Head of caudate nucleus (tissue), 42 donors: Measurements from ENCODE around the gene ARRDC3.
"Not testable (repeated sequence)": the region's sequence is repeated elsewhere in the genome, so short reads cannot be mapped to it uniquely, and the experiment has no call there.

Experiments
- DNase-seq, 42 donors: peaks; one replicate each; pipeline versions ENCODE4 v3.0.0 to v3.0.0-alpha.2; 2020 to 2021; ENCODE audit warnings: mixed read lengths in 7 of 42
- intact Hi-C: fragments of 100-400 bp; cut with DNase I; formaldehyde crosslinking; loops from one replicate; pipeline ENCODE4 v1.15.0; 2022

Gene ARRDC3

GRCh38 chr5:91367344-91367743, 15.8 kb downstream of the ARRDC3 start:
- intact Hi-C loops, result no loop called here
- DNase-seq, result no peak

DNA sequence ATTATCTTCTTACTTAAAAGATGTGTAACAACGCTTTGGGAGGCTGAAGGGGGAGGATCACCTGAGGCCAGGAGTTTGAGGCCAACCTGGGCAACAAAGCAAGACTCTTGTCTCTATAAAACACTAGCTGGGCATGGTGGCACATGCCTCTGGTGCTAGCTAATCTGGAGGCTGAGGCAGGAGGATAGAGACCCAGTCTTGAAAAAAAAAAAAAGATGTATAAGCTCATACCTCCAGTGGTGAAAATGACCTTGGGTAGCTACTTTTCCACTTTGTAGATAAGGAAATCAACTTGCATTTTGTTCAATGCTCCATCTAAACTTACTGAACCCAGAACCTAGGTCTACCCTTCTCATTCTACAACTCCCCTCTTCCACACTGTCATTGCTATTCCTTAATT, 16.6 kb downstream of the ARRDC3 start:
- intact Hi-C loops, result no loop called here
- no peak for DNase-seq

DNA sequence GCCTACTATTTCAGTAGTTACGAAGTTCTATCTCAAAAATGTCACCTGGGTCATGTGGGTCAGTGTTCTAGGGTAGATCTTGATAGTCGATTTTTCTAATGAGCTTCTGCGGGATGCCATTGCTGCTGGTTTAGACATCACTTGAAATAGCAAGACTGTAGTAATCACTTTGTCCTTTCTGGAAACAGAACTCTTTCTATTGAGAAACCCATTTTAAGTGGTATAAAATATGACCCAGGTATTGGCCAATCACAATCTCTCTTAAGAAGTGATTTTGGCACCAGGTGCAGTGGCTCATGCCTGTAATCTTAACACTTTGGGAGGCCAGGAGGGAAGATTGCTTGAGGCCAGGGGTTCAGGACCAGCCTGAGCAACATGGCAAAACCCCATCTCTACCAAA, 17.6 kb downstream of the ARRDC3 start:
- intact Hi-C loops, result no loop called here
- DNase-seq, result no peak

DNA sequence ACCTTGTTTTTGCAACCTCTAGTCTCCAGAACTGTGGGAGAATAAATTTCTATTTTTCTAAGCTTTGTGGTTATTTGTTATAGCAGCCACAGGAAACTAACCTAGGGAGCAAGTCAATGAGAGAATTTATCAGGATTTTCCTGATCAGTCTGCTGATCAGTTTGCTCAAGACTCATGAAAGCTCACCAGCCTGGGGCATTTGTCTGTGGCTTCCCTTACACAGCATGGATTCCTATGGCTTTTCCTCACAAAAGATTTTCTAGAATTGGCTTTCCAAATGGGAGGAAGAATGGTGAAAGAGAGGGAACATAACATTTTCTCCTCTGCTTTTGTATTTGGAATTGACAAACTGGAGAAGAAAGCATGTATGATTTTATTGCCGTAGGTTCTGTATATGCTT, 20.2 kb downstream of the ARRDC3 start:
- DNase-seq, result no peak
- intact Hi-C loops, result no loop called here

- no peak for DNase-seq
- intact Hi-C loops, result no loop called here
Measured at GRCh38 chr5:91361790-91362189, 21.3 kb downstream of the ARRDC3 start.

GRCh38 chr5:91361055-91361701, 21.9 kb downstream of the ARRDC3 start:
- intact Hi-C loops, result no loop called here
- DNase-seq, result no peak

- DNase-seq, result no peak
- intact Hi-C loops, result no loop called here
Measured at GRCh38 chr5:91359962-91360609, 23.0 kb downstream of the ARRDC3 start.

DNA sequence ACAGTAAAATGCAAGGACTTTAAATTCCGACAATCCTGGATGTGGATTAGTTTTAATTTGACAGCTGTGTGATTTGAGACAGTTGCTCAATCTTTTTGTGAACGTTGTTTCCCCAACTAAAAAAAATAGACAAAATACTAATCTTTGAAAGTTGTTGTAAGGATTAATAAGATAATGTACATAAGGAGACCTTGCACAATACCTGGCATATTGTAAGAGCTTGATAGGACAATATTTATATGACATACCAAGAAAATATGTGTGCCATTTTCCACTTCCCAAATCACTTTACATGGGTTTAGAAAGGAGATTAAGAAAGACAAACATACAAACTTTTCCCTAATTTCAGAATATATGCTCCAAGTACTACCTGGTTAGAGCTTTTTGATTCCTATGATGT, 25.3 kb downstream of the ARRDC3 start:
- intact Hi-C loops, result no loop called here
- no peak for DNase-seq

GRCh38 chr5:91357012-91357634, 26.0 kb downstream of the ARRDC3 start:
- DNase-seq, result no peak
- intact Hi-C loops, result no loop called here

DNA sequence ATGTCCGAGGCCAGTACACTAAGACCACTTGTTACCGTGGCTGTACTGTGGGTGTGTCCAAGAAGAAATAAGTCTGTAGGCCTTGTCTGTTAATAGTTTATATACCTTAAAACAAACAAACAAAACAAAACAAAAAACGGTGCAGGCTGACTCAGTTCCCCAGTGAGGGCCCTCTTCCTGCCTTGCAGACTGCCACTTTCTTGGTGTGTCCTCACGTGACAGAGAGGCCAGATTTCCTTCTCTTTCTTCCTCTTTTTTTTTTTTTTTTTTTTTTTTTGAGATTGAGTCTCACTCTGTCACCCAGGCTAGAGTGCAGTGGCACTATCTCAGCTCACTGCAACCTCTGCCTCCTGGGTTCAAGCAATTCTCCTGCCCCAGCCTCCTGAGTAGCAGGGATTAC, 28.2 kb downstream of the ARRDC3 start:
- not testable (repeated sequence) for DNase-seq

GRCh38 chr5:91352831-91353695, 30.1 kb downstream of the ARRDC3 start:
- intact Hi-C loops, result no loop called here
- no peak for DNase-seq

More for the DNA sequence above, 28.2 kb downstream of the ARRDC3 start:
- intact Hi-C loops, result not testable (repeated sequence)

- intact Hi-C loops, result no loop called here
- no peak for DNase-seq
Measured at GRCh38 chr5:91345461-91345860, 37.7 kb downstream of the ARRDC3 start.

GRCh38 chr5:91344661-91345200, 38.4 kb downstream of the ARRDC3 start:
- DNase-seq, result peak in 1 of 42 donors; percentile 9
- intact Hi-C loops, result not testable (repeated sequence)

DNA sequence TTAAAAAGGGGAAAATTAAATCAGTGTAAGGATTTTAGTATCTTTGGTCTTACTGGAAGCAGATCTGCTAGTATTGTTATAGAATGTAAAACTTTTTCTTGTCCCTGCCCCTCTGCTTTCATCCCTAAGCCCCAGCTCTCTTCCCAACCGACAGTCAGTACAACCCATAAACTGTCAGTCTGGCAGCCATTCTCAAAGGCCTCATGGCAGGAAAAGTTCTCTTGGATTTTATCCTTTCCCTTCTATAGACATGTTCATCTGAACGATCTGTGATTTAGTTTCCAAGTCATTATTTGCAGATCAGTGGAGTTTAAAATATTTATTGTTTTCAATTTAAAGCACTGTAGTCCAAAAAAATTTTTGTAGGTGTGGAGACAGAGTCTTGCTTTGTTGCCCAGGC, 39.2 kb downstream of the ARRDC3 start:
- intact Hi-C loops, result no loop called here

DNA sequence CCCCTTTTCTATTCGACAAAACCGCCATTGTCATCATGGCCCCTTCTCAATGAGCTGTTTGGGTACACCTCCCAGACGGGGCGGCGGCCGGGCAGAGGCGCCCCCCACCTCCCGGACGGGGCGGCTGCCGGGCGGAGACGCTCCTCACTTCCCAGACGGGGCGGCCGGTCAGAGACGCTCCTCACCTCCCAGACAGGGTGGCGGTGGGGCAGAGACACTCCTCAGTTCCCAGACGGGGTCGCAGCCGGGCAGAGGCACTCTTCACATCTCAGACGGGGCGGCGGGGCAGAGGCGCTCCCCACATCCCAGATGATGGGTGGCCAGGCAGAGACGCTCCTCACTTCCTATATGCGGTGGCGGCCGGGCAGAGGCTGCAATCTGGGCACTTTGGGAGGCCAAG, 40.2 kb downstream of the ARRDC3 start:
- intact Hi-C loops, DNase-seq: not testable (repeated sequence)

More for the DNA sequence above, 39.2 kb downstream of the ARRDC3 start:
- no peak for DNase-seq

- DNase-seq, result no peak
- intact Hi-C loops, result no loop called here
Measured at GRCh38 chr5:91341154-91341553, 42.0 kb downstream of the ARRDC3 start.

GRCh38 chr5:91340532-91340931, 42.6 kb downstream of the ARRDC3 start:
- no peak for DNase-seq
- intact Hi-C loops, result no loop called here

- DNase-seq, result peak in 11 of 42 donors; percentile 4 to 51 (median 25)
- intact Hi-C loops, result no loop called here
Measured at GRCh38 chr5:91339063-91339705, 43.9 kb downstream of the ARRDC3 start.
